Measurements from ENCODE around the gene PIK3CA. TPM values are rescaled to one million over a fixed set of nuclear protein-coding genes. Genes with fewer than 3 reads are reported as not detected.

Gene PIK3CA
- total RNA-seq, 1 experiment from 2014 or later = 27.6 TPM

- CTCF ChIA-PET = no interaction called here
- TF ChIP-seq CTCF (IDR thresholded peaks at IDR 0.05) (no peak), SIN3A (IDR thresholded peaks at IDR 0.05; ENCODE audit: borderline replicate concordance, insufficient read depth, low read depth, low read length) (no peak), TCF7L2 (IDR thresholded peaks at IDR 0.05; ENCODE audit: low read depth, low read length) (no peak), POLR2AphosphoS5 (IDR thresholded peaks at IDR 0.05; ENCODE audit: low read depth, low read length) (no peak)
- TF ChIP-seq, protein P1, sequence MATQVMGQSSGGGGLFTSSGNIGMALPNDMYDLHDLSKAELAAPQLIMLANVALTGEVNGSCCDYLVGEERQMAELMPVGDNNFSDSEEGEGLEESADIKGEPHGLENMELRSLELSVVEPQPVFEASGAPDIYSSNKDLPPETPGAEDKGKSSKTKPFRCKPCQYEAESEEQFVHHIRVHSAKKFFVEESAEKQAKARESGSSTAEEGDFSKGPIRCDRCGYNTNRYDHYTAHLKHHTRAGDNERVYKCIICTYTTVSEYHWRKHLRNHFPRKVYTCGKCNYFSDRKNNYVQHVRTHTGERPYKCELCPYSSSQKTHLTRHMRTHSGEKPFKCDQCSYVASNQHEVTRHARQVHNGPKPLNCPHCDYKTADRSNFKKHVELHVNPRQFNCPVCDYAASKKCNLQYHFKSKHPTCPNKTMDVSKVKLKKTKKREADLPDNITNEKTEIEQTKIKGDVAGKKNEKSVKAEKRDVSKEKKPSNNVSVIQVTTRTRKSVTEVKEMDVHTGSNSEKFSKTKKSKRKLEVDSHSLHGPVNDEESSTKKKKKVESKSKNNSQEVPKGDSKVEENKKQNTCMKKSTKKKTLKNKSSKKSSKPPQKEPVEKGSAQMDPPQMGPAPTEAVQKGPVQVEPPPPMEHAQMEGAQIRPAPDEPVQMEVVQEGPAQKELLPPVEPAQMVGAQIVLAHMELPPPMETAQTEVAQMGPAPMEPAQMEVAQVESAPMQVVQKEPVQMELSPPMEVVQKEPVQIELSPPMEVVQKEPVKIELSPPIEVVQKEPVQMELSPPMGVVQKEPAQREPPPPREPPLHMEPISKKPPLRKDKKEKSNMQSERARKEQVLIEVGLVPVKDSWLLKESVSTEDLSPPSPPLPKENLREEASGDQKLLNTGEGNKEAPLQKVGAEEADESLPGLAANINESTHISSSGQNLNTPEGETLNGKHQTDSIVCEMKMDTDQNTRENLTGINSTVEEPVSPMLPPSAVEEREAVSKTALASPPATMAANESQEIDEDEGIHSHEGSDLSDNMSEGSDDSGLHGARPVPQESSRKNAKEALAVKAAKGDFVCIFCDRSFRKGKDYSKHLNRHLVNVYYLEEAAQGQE (IDR thresholded peaks at IDR 0.05; ENCODE audit: insufficient read depth in 1 of 2, low read depth in 2 of 2, low read length in 1 of 2) = no peak
Measured at GRCh38 chr3:179268400-179269051, 120.4 kb downstream of the PIK3CA start.

GRCh38 chr3:179269152-179269707, 121.1 kb downstream of the PIK3CA start:
- POLR2A ChIA-PET = no interaction called here
- Histone ChIP-seq H3K4me1 (ENCODE audit: control insufficient read depth, insufficient read depth, low read length) (no peaks in the 10 kb centered on the region), H3K27ac (ENCODE audit: low read length) (no peak overlapping the region), H3K27me3 (ENCODE audit: control insufficient read depth, insufficient read depth, low read length) (peaks cover 3% of the 10 kb centered on the region; the same call in 1 of the 2 replicates), H3K9me3 (ENCODE audit: control insufficient read depth, insufficient read depth, low read depth, low read length) (no peaks in the 10 kb centered on the region), H3K36me3 (ENCODE audit: control insufficient read depth, insufficient read depth, low read length) (no peaks in the 10 kb centered on the region), H3K4me3 (ENCODE audit: low read depth in 2 of 2, low read length in 2 of 2) (no peak overlapping the region)
- no peak for TF ChIP-seq CTCF (IDR thresholded peaks at IDR 0.05)
- TF ChIP-seq TCF7L2 (IDR thresholded peaks at IDR 0.05; ENCODE audit: low read depth, low read length) = no peak
- TF ChIP-seq SIN3A (IDR thresholded peaks at IDR 0.05; ENCODE audit: borderline replicate concordance, insufficient read depth, low read depth, low read length) = no peak
- TF ChIP-seq, protein P1 (IDR thresholded peaks at IDR 0.05; ENCODE audit: insufficient read depth in 1 of 2, low read depth in 2 of 2, low read length in 1 of 2) = no peak
- no peak for TF ChIP-seq POLR2AphosphoS5 (IDR thresholded peaks at IDR 0.05; ENCODE audit: low read depth, low read length)
- intact Hi-C loops (cut with micrococcal nuclease; ENCODE audit: unreplicated experiment) = no loop called here
- CTCF ChIA-PET = no interaction called here
- in situ Hi-C loops (cut with HindIII; ENCODE audit: low pct_unique_long_range_greater_than_20kb, low sequenced_read_pairs) = no loop called here
- ATAC-seq (no peak), DNase-seq (ENCODE audit: low read depth, low spot score) (no peak)
- no TSS peak for BruUV-seq (replicated peaks)

More at GRCh38 chr3:179268400-179269051, 120.4 kb downstream of the PIK3CA start:
- H3K4me1 ChIP-seq (ENCODE audit: control insufficient read depth, insufficient read depth, low read length) = no peaks in the 10 kb centered on the region
- no peak for ATAC-seq
- H3K4me3 ChIP-seq (ENCODE audit: low read depth in 2 of 2, low read length in 2 of 2) = no peak overlapping the region
- intact Hi-C loops (cut with micrococcal nuclease; ENCODE audit: unreplicated experiment) (no loop called here), in situ Hi-C loops (cut with HindIII; ENCODE audit: low pct_unique_long_range_greater_than_20kb, low sequenced_read_pairs) (no loop called here)
- DNase-seq (ENCODE audit: low read depth, low spot score) = no peak
- POLR2A ChIA-PET = no interaction called here
- no peaks in the 10 kb centered on the region for H3K9me3 ChIP-seq (ENCODE audit: control insufficient read depth, insufficient read depth, low read depth, low read length)
- no peaks in the 10 kb centered on the region for H3K36me3 ChIP-seq (ENCODE audit: control insufficient read depth, insufficient read depth, low read length)
- no TSS peak for BruUV-seq (replicated peaks)
- no peak overlapping the region for H3K27ac ChIP-seq (ENCODE audit: low read length)
- peaks cover 3% of the 10 kb centered on the region; the same call in 1 of the 2 replicates for H3K27me3 ChIP-seq (ENCODE audit: control insufficient read depth, insufficient read depth, low read length)
